Endothelial cell of umbilical vein (primary cell): Measurements from ENCODE around the gene HENMT1. TPM values are rescaled to one million over a fixed set of nuclear protein-coding genes. Genes with fewer than 3 reads are reported as not detected.

Experiments
- BruUV-seq: library from RNA; stranded (reverse); fragments of 400-500 nt; replicated peaks from 2 replicates; lab custom pipeline; 2021; lab: Mats Ljungman, UMichigan
- CTCF ChIA-PET: fragments of 300-600, 350-600 bp; sonication (Branson Sonifier 250); formaldehyde crosslinking; loops from one replicate; lab custom pipeline; 2021; ENCODE audit warnings: antibody characterized with exemption, inconsistent platforms; lab: Charles Lee
- POLR2A ChIA-PET: fragments of 300-600, 350-600 bp; sonication (Branson Sonifier 250); formaldehyde crosslinking; loops from one replicate; lab custom pipeline; 2021; ENCODE audit warnings: antibody characterized with exemption, inconsistent platforms; lab: Charles Lee
- DNase-seq: peaks from one replicate; pipeline ENCODE4 v3.0.0-alpha.2; 2011; ENCODE audit warnings: low read depth, low spot score
- FAIRE-seq: peaks from 2 replicates; lab custom pipeline; 2011; peaks lifted over from hg19 to GRCh38; lab: Jason Lieb, UNC
- H2AFZ ChIP-seq: 2 replicates; pipeline ENCODE4 v1.6.0; 2012; ENCODE audit warnings: low read depth, low read length, control low read depth, inconsistent platforms
- H3K27ac ChIP-seq: 2 replicates; pipeline ENCODE4 v1.5.1; 2011; ENCODE audit warnings: low read depth, mild to moderate bottlenecking, control low read depth, low read length, moderate library complexity; ENCODE audit not compliant: insufficient read depth
- H3K27me3 ChIP-seq, 2 experiments: 2 replicates each; pipeline versions ENCODE4 v1.6.0 to v1.6.1; 2011; ENCODE audit warnings: low read length in 2 of 2, mixed read lengths in 1 of 2; ENCODE audit not compliant: control insufficient read depth in 2 of 2, insufficient read depth in 2 of 2
- H3K36me3 ChIP-seq, 2 experiments: 2 replicates in 1 of 2; 3 replicates in 1 of 2; pipeline ENCODE4 v1.5.1; 2011; ENCODE audit warnings: low read length in 2 of 2, mild to moderate bottlenecking in 1 of 2, moderate library complexity in 1 of 2; ENCODE audit not compliant: control insufficient read depth in 2 of 2, insufficient read depth in 2 of 2; ENCODE audit errors: extremely low read depth in 1 of 2
- H3K4me1 ChIP-seq: 3 replicates; pipeline ENCODE4 v1.5.1; 2011; ENCODE audit warnings: mild to moderate bottlenecking, low read length; ENCODE audit not compliant: control insufficient read depth, insufficient read depth; ENCODE audit errors: extremely low read depth
- H3K4me2 ChIP-seq: 2 replicates; pipeline ENCODE4 v1.6.1; 2011; ENCODE audit warnings: low read length, control low read depth, mixed read lengths; ENCODE audit not compliant: insufficient read depth
- H3K4me3 ChIP-seq, 3 experiments: fragments of 200-600 bp in 1 of 3; sonication (generic), shearing (Covaris generic) in 1 of 3; replicated peaks in 1 of 3; 2 replicates each; pipeline ENCODE4 v1.5.1; 2011 to 2016; ENCODE audit warnings: control low read depth in 3 of 3, low read length in 3 of 3, mild to moderate bottlenecking in 2 of 3, inconsistent platforms in 1 of 3, low read depth in 1 of 3, moderate library complexity in 1 of 3; ENCODE audit not compliant: insufficient read depth in 1 of 3
- H3K79me2 ChIP-seq: 2 replicates; pipeline ENCODE4 v1.6.0; 2012; ENCODE audit warnings: low read length, inconsistent platforms; ENCODE audit not compliant: control insufficient read depth, insufficient read depth
- H3K9ac ChIP-seq: replicated peaks from 2 replicates; pipeline ENCODE3; 2011; ENCODE audit warnings: low read length, control low read depth; ENCODE audit not compliant: insufficient read depth; ENCODE audit errors: extremely low read depth
- H3K9me1 ChIP-seq: replicated peaks from 3 replicates; pipeline ENCODE4 v1.6.0; 2011; ENCODE audit warnings: mild to moderate bottlenecking, low read length; ENCODE audit not compliant: control insufficient read depth, insufficient read depth; ENCODE audit errors: extremely low read depth
- H3K9me3 ChIP-seq: replicated peaks from 2 replicates; pipeline ENCODE4 v1.5.1; 2012; ENCODE audit warnings: low read length, inconsistent platforms; ENCODE audit not compliant: control insufficient read depth, insufficient read depth
- H4K20me1 ChIP-seq: replicated peaks from 2 replicates; pipeline ENCODE3; 2011; ENCODE audit warnings: mild to moderate bottlenecking, low read length; ENCODE audit not compliant: control insufficient read depth, insufficient read depth; ENCODE audit errors: extremely low read depth
- CTCF ChIP-seq, 2 donors: IDR thresholded peaks; 1 replicate in 1 of 2; 2 replicates in 1 of 2; pipeline ENCODE4 v1.5.1; 2011; ENCODE audit warnings: low read length in 2 of 2, mild to moderate bottlenecking in 2 of 2, moderate library complexity in 2 of 2, control low read depth in 1 of 2, inconsistent platforms in 1 of 2, low read depth in 1 of 2; ENCODE audit not compliant: insufficient read depth in 1 of 2; ENCODE audit errors: extremely low read depth in 1 of 2
- EZH2 ChIP-seq: IDR thresholded peaks from 2 replicates; pipeline ENCODE4 v1.6.1; 2012; ENCODE audit warnings: borderline replicate concordance, low read depth, mild to moderate bottlenecking, moderate library complexity, low read length, inconsistent platforms; ENCODE audit not compliant: severe bottlenecking
- FOS ChIP-seq: IDR thresholded peaks from 2 replicates; pipeline ENCODE4 v1.6.1; 2011; ENCODE audit warnings: mild to moderate bottlenecking, low read length, moderate library complexity, borderline replicate concordance; ENCODE audit not compliant: insufficient read depth
- GATA2 ChIP-seq: IDR thresholded peaks from 2 replicates; pipeline ENCODE4 v1.7.0; 2011; ENCODE audit warnings: low read depth, mild to moderate bottlenecking, moderate library complexity, mixed read lengths, low read length; ENCODE audit not compliant: insufficient read length, insufficient read depth
- JUN ChIP-seq: IDR thresholded peaks from 2 replicates; pipeline ENCODE4 v1.6.1; 2011; ENCODE audit warnings: borderline replicate concordance, low read depth; ENCODE audit not compliant: insufficient read length, insufficient read depth
- MAX ChIP-seq: IDR thresholded peaks from 2 replicates; pipeline ENCODE4 v1.6.1; 2011; ENCODE audit not compliant: insufficient read depth, insufficient read length
- MYC ChIP-seq: IDR thresholded peaks from one replicate; pipeline ENCODE4 v1.6.1; 2011; ENCODE audit warnings: mild to moderate bottlenecking, low read depth, low read length
- POLR2A ChIP-seq: IDR thresholded peaks from 2 replicates; pipeline ENCODE4 v1.6.1; 2012; ENCODE audit warnings: low read depth, mild to moderate bottlenecking, control low read depth, low read length
- POLR2AphosphoS5 ChIP-seq: IDR thresholded peaks from 2 replicates; pipeline ENCODE4 v1.6.1; 2012; ENCODE audit warnings: low read depth, mild to moderate bottlenecking, control low read depth, low read length, moderate library complexity; ENCODE audit not compliant: insufficient read depth
- dilution Hi-C: fragments of 300-500 bp; cut with MboI; formaldehyde crosslinking; loops from one replicate; pipeline ENCODE4 v1.15.0; 2019; ENCODE audit warnings: low sequenced_read_pairs; ENCODE audit not compliant: extremely low pct_ligation_motif_present
- intact Hi-C: fragments of 100-400 bp; cut with micrococcal nuclease; formaldehyde crosslinking; loops from one replicate; pipeline ENCODE4 v1.10.0; 2022
- polyA plus RNA-seq, 4 experiments: library from polyadenylated mRNA; depleted of rRNA in 3 of 4; stranded (reverse) in 3 of 4; unstranded in 1 of 4; fragments of >200 nt; gene quantifications; 2 replicates each; pipeline versions ENCODE4 v1.2.1 to v1.2.3, GENCODE V29; 2011 to 2012; ENCODE audit warnings: missing spikeins in 1 of 4
- total RNA-seq: library from RNA; stranded (reverse); gene quantifications from 2 replicates; pipeline ENCODE4 v1.2.3, GENCODE V29; 2021

HENMT1 gene
- total and polyA plus RNA-seq, 2 donors (not counting 3 experiments of a cell fraction or from before 2014, with no cell fraction given) = 4.4 to 4.5 TPM

- Histone ChIP-seq H3K9me3 (no peaks in the 10 kb centered on the region), H3K27me3 (no peaks in the 10 kb centered on the region), H4K20me1 (no peaks in the 10 kb centered on the region), H3K27ac (no peak overlapping the region), H3K79me2 (no peaks in the 10 kb centered on the region), H2AFZ (no peak overlapping the region), H3K9me1 (no peaks in the 10 kb centered on the region), H3K4me3 (no peak overlapping the region), H3K4me2 (no peak overlapping the region), H3K36me3 (no peaks in the 10 kb centered on the region), H3K9ac (no peak overlapping the region), H3K4me1 (no peaks in the 10 kb centered on the region)
- intact Hi-C loops = no loop called here
- TF ChIP-seq MAX (no peak), JUN (no peak), POLR2A (no peak), MYC (no peak), EZH2 (no peak), GATA2 (no peak), FOS (no peak), CTCF (IDR thresholded peaks at IDR 0.05; ENCODE audit: extremely low read depth in 1 of 2, insufficient read depth in 1 of 2, low read depth in 1 of 2, low read length in 2 of 2) (no peak), POLR2AphosphoS5 (no peak)
- dilution Hi-C loops = no loop called here
- no TSS peak for BruUV-seq
- ChIA-PET POLR2A (no interaction called here), CTCF (no interaction called here)
- no peak for FAIRE-seq
- no peak for DNase-seq
Observed at GRCh38 chr1:108653431-108654105, 7.3 kb downstream of the HENMT1 start.
